COR-L47 (cell line): ENCODE measurements around the gene HSD11B2.

Experiments
- DNase-seq: peaks from one replicate; lab custom pipeline; 2025; lab: John Stamatoyannopoulos, UW

Gene HSD11B2

GRCh38 chr16:67430977-67431774 is at the start of gene HSD11B2:
Gene HSD11B2, plus strand, starts transcription at chr16:67431121. Its CDS starts 128 bp downstream, at chr16:67431249.
- DNase-seq: peak; percentile 86

GRCh38 chr16:67383284-67383683 is 47.6 kb upstream of the HSD11B2 start:
- no peak for DNase-seq

- DNase-seq: no peak
Observed at GRCh38 chr16:67384778-67385510, 46.0 kb upstream of the HSD11B2 start.

- no peak for DNase-seq
Observed at GRCh38 chr16:67386861-67387455, 44.0 kb upstream of the HSD11B2 start.

GRCh38 chr16:67387479-67388079 is 43.3 kb upstream of the HSD11B2 start:
- DNase-seq: no peak

- no peak for DNase-seq
Observed at GRCh38 chr16:67388191-67388590, 42.7 kb upstream of the HSD11B2 start.

- DNase-seq: no peak
Observed at GRCh38 chr16:67388591-67388990, 42.3 kb upstream of the HSD11B2 start.

- no peak for DNase-seq
Observed at GRCh38 chr16:67389911-67390815, 40.8 kb upstream of the HSD11B2 start.

- no peak for DNase-seq
Observed at GRCh38 chr16:67390816-67391423, 40.0 kb upstream of the HSD11B2 start.

GRCh38 chr16:67391424-67392300 is 39.3 kb upstream of the HSD11B2 start:
- DNase-seq: peak; percentile 92

- no peak for DNase-seq
Observed at GRCh38 chr16:67392301-67393059, 38.4 kb upstream of the HSD11B2 start.

GRCh38 chr16:67393111-67393787 is 37.7 kb upstream of the HSD11B2 start, which contains the start of gene TPPP3:
Gene TPPP3, minus strand, starts transcription at chr16:67393498. Its CDS starts 2,387 bp downstream, at chr16:67391111.
- DNase-seq: peak; percentile 92

- DNase-seq: no peak
Observed at GRCh38 chr16:67393788-67394154, 37.1 kb upstream of the HSD11B2 start.

- no peak for DNase-seq
Observed at GRCh38 chr16:67394155-67395104, 36.5 kb upstream of the HSD11B2 start.

GRCh38 chr16:67395105-67395457 is 35.8 kb upstream of the HSD11B2 start:
- DNase-seq: no peak

GRCh38 chr16:67395458-67396158 is 35.3 kb upstream of the HSD11B2 start:
- peak; percentile 96 for DNase-seq
